ENCODE measurements around the gene WRAP53.

The WRAP53 gene

DNA sequence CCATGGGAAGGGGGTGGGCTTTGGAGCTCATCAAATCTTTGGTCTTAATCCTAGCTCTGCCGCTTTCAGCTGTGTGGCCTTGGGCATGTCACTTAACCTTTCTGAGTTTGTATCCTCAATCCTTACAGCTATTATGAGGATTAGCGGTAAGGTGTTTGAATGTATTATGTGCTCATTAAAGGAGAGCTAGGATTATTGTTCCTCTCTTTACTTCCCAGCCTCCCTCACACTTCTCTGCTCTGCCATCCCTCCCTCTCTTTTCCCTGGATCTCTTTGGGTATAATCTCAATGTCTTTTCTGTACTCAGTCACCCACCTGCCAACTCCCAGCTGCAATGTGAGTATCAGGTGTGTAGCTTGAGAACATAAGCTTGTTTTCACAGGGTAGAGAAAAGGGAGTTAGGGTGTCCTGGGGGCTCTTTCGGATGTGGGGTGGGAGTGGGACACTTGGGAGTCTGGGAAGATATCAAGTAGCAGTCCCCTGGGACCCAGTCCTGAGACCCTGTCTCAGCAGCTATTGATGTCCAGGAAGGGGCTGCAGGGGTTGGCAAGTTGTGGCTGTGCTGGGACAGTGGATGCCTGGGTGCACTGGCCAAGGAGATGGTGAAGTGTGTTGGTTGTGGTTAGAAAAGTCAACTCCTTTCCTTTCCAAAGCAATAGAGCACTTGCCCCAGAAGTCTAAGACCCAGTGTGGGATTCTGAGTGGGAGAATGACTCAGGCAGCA is 18.5 kb downstream of the WRAP53 start:
- in situ Hi-C loops (cut with MboI; ENCODE audit: low pct_unique_long_range_greater_than_20kb, low sequenced_read_pairs) = no loop called here
- DNase-seq = no peak

DNA sequence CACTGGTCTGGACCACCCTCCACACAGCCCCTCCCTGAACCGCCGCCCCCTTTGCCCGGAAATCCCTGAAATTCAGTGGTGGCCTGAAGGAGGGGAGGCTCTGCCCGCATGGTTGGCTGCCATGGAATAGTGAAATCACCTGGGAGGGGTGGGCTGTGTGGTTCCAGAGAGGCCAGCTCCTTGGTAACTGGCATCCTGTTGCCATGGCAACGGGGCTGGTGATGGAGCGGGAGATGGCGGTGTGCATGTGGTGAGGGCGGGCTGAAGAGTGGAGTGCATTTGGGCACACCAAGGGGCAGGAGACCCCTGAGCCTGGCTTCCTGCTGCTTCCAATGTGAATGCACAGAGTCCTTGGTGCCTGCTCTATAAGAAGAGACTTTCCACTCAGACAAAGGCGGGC is 19.2 kb downstream of the WRAP53 start:
- no peak for DNase-seq
- in situ Hi-C loops (cut with MboI; ENCODE audit: low pct_unique_long_range_greater_than_20kb, low sequenced_read_pairs) = no loop called here

DNA sequence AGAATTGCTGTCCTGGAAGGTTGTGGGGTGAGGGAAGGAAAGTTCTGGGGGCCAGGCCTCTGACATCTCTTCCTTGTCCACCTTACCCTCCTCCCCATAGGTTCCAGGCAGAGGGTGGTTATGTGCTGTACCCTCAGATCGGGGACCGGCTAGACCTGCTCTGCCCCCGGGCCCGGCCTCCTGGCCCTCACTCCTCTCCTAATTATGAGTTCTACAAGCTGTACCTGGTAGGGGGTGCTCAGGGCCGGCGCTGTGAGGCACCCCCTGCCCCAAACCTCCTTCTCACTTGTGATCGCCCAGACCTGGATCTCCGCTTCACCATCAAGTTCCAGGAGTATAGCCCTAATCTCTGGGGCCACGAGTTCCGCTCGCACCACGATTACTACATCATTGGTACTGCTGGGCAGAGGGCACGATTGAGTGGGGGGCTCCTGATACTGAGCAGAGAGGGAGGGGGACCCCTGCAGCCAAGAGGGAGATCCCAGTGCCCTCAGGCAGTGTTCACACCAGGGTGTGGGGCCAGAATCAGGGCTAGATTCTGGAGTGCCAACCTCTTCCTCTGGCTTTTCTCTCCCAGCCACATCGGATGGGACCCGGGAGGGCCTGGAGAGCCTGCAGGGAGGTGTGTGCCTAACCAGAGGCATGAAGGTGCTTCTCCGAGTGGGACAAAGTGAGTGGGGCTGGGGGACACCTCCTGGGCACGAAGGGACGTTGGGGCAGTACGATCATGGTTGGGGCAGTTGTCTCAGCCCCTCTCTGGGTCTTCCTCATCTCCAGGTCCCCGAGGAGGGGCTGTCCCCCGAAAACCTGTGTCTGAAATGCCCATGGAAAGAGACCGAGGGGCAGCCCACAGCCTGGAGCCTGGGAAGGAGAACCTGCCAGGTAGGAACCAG is 19.8 kb downstream of the WRAP53 start:
- in situ Hi-C loops (cut with MboI; ENCODE audit: low pct_unique_long_range_greater_than_20kb, low sequenced_read_pairs) = no loop called here
- DNase-seq = no peak

DNA sequence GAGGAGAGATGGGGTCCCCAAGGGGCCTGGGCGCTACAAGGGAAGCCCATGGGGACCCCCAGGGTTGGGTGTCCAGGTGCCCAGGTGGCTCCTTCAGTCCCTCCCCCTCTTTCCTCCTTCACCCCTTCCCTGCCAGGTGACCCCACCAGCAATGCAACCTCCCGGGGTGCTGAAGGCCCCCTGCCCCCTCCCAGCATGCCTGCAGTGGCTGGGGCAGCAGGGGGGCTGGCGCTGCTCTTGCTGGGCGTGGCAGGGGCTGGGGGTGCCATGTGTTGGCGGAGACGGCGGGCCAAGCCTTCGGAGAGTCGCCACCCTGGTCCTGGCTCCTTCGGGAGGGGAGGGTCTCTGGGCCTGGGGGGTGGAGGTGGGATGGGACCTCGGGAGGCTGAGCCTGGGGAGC is 20.8 kb downstream of the WRAP53 start:
- no peak for DNase-seq
- in situ Hi-C loops (cut with MboI; ENCODE audit: low pct_unique_long_range_greater_than_20kb, low sequenced_read_pairs) = no loop called here

DNA sequence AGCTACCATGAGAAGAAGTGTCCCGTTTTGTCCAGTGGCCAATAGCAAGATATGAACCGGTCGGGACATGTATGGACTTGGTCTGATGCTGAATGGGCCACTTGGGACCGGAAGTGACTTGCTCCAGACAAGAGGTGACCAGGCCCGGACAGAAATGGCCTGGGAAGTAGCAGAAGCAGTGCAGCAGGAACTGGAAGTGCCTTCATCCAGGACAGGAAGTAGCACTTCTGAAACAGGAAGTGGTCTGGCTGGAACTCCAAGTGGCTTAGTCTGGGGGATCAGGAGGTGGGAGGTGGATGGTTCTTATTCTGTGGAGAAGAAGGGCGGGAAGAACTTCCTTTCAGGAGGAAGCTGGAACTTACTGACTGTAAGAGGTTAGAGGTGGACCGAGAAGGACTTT is 22.0 kb downstream of the WRAP53 start:
- no peak for DNase-seq
- in situ Hi-C loops (cut with MboI; ENCODE audit: low pct_unique_long_range_greater_than_20kb, low sequenced_read_pairs) = no loop called here

DNA sequence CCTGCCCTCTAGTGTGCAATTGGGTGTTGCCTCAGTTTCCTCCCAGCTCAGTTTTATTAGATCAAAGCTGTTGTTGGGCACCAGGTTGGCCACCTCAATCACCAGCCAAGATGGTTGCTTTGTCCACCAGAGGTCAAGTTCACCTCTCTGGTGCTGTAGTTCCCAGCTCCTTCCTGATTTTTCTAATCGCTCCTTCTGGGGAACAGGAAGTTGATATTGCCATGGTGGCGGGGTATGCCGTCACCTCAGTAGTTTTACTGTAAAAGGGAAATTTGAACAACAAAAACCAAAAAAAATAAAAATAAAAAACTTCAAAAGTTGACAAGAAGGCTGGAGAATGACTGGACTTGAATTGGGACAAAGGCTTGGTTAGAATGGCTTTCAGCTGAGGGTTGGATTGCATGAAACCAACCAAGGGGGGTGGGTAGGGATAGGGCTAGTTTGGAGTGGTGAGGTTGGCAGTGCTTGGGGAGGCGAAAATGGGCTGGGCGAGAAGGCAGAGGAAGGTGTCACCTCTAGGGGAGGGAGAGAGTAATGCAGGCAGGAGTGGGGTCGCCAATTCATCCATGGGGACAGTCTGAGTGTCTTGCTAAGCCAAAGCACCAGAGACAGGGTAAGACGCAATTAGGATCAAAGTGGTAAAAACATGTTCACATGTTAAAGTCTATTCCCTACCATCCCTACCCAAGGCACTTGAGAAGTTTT is 22.9 kb downstream of the WRAP53 start:
- in situ Hi-C loops (cut with MboI; ENCODE audit: low pct_unique_long_range_greater_than_20kb, low sequenced_read_pairs) = no loop called here
- no peak for DNase-seq

DNA sequence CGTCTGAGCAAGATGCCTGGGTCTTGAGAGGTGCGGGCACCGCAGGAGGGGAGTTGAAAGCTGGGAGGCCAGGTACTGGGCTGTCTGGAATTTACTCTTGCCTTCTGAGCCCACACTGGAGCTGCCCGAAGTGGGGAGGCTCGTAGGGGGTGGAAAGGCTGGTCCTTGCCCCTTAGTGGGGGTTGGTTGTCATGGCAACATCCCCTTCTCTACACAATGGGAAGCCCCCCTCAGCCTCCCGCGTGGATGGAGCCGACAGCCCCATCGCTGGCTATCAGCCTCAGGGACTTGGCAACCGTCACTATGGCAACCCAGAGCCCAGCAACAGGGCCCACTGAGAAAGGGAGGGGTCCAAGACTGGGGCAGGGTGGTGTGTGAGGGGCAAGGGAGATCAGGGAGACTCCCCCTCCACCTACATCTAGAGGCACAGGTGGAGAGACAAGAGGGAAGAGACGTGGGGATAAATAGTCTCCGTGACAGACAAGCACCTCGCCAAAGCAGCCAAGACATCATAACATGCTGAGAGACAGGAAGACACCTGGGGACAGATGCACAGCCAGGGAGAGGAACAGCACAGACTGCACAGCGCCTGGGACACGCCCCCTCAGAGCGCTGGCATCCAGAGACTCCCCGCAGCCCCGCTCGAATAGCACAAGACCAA is 24.0 kb downstream of the WRAP53 start:
- no peak for DNase-seq
- in situ Hi-C loops (cut with MboI; ENCODE audit: low pct_unique_long_range_greater_than_20kb, low sequenced_read_pairs) = no loop called here

DNA sequence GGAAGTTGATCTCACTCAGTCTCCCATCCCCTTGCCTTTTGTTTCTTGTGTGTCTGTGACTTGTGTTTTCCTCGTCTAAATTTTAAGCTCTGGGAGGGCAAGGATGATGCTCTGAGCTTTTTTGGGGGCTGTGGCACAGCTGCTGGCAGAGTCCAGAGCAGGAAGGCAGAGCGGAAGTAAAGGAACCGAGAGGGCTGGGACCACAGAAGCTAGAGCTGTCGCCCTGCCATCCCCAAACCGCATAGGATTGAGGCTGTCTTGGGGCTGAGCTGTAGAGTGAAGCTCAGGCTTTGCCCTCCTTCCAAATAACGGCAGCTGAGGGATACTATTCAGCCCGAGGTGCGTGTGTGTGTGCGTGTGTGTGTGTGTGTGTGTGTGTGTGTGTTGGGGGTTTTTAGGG is 25.5 kb downstream of the WRAP53 start:
- peak; percentile 57 for DNase-seq
- in situ Hi-C loops (cut with MboI; ENCODE audit: low pct_unique_long_range_greater_than_20kb, low sequenced_read_pairs) = no loop called here

DNA sequence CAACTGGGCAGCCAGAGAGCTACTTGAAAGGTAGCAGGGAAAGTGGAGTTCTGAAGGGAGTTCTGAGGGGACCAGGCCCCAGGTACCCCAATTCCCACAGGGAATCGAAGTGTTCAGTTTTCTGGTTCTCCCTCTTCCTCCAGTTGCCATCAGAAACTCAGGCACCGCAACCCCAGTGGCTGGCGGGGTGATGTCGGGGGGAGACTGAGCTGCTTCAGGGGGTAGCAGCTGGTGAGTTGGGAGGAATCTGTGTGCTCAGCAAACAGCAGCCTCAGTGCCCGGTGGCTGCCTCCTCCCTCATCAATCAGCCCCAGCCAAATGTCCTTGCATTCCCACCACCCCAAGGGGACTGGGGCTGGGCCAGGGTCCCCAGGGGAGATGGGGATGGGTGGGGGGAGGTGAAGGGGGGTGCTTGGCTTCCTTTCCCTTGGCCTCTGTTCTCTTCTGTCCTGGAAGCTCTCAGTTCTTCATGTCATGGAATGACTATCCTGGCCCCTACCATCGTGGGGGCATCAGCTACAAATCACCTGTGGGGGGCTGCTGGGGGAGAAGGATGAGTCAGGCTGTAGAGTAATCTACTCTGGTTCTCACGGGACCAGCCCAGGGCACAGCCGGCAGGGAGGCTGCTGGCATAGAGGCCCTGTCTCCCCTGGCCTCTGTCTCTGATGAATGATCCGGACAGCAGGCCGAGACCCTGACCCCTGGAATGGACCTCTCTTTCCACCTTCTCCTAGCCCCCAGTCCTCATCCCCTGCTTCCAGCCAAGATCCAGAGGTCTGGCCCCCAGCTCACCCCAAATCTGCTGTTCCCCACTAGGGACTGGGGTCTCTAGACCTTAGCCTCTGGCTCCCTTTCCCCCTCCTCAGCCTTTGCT is 26.7 kb downstream of the WRAP53 start:
- in situ Hi-C loops (cut with MboI; ENCODE audit: low pct_unique_long_range_greater_than_20kb, low sequenced_read_pairs) = no loop called here
- DNase-seq = no peak

DNA sequence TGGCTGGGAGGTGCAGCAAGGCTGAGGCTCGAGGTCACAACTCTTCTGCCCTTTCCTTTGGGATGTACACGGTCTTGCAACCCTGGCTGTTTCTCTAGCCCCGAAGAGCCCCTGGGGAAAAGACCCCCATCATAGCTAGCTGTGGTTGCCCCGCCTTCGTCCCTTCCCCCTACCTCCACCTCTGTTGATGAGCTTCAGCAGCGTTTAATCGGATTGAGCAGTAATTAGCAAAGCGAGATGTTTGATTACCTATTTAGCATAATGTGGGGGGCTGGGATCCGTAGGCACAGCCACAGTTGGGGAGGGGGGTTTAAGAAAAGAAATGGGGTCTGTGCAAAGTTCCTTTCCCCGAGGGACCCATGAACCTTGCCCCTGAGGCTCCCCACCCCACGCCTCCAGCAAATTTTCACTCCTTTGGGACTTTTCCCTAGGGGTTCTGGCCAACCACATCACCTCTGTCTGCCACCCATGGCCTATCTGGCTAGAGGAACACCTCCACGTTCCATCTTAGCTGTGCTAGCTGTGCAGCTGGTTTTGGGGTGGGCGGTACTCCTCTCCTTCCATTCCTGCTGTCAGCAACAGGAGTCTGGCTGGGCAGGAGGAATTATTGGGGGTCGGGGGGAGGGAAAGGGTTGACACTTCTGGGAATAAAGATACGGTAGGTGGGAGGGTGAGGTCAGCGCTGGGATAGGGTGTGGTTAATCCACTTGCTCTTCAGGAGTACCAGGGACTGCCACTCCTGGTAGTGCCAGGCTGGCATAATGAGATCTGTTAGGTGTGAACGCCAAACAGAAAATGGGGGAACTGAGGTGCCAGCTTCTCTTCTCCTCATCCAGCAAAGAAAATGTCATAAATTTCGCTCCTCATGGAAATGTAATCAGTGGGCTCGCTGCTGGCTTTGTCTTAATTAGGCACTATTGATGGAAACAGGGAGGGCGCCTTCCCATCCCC is 27.9 kb downstream of the WRAP53 start:
- in situ Hi-C loops (cut with MboI; ENCODE audit: low pct_unique_long_range_greater_than_20kb, low sequenced_read_pairs) = no loop called here
- DNase-seq = no peak

DNA sequence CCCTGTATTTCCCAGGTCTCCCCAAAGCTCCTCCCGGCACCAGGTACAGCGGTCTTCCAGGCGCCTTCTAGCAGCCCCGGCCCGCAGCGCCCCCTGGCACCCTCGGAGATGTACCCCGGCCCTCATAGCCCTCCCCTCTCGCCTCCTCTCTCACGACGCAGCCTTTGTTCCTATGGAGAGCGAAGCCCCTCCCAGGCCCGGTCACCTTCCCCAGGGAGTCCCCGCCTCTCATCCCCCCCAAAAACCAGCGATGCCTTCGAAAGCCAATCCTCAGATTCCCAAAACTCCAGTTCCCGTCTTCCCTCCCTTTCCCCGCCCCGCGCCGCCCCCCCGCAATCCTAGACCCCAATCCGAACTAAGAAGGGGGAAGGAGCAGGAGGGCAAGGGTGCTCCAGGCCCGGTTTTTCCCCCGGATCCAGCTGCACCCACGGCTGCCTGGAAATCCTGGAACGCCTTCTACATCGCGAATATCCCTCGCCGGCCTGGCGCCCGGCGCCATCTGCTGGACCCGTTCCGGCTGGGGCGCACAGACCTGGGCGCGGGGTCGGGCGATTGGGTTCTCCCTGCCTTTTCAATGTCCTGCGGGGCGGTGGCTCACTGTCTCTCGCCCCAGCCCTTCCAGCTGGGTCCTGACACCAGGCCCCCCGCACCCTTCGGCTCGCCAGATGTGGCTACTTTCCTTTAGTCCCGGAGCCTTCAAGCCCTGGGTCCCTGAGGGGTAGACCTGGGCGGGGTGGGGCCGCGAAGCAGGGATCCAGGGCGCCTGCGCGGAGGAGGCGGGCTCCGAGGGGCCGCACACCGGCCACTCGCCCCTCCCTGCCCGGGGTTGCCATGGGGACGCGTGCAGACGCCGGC is 28.9 kb downstream of the WRAP53 start, which contains the start of gene DNAH2:
Gene DNAH2, plus strand, starts transcription at position 844 of the 855 bp plus-strand sequence. CDS start 1,991 bp downstream, outside the sequence.
- in situ Hi-C loops (cut with MboI; ENCODE audit: low pct_unique_long_range_greater_than_20kb, low sequenced_read_pairs) = no loop called here
- DNase-seq = peak; percentile 84

DNA sequence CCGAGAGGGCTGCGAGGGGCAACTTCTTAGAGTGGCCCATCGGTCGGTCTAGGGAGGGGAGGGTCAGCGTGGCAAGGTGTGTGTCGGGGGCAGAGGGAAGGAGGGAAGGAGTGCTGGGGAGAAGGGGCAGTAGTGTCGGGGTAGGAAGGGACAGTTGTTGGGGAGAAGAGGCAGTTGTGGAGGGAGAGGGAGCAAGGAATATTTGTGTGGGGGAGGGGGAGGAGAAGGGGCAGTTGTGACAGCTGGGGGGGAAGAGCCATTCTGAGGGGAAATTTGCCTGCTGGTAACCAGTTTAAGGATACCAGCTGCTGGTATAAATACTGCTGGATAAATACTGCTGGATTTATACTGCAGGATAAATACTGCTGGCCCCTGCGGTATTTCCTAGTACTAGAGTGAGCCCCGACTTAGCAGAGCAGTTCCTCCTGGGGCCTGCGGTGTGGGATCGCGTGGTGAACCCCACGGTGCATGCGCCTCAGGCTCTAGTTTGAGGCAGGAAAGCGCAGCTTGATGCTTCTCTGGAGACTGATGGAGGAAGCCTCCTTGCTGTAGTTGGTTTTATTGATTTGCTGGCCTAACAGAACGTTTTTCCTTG is 29.6 kb downstream of the WRAP53 start:
- DNase-seq = peak; percentile 79
- in situ Hi-C loops (cut with MboI; ENCODE audit: low pct_unique_long_range_greater_than_20kb, low sequenced_read_pairs) = no loop called here

DNA sequence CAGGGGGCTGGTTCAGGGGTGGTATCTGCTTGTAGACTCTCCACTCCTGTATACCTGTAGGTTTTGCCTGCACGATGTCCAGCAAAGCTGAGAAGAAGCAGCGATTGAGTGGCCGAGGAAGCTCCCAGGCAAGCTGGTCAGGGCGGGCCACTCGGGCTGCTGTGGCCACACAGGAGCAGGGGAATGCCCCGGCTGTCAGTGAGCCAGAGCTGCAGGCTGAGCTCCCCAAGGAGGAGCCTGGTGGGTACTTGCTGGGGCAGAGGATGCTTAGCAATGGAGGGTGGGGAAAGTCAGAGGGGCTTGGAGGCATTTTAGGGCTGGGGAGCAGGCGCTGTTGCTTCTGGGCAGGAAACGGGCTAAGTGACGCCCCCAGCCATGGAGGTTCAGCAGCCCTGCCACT is 31.4 kb downstream of the WRAP53 start:
- DNase-seq = no peak
- in situ Hi-C loops (cut with MboI; ENCODE audit: low pct_unique_long_range_greater_than_20kb, low sequenced_read_pairs) = no loop called here

DNA sequence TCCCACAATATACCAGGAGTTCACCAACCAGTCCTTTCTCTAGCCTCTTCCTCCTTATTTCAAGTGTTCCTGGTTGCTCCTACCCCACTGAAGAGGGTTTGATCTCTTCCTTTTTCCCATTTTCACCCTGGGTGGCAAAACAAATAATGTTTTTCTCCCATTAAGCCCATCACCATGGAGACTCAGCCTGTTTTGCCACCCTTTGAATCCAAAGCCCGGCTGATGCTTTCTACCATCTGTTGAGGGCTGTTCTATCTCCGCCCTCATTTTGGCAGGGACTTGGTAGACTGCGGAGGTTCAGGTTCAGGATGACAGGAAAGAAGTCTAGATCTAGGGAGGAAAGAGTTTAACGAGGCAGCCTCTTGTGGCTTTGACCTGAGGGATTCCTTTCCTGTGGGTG is 31.8 kb downstream of the WRAP53 start:
- in situ Hi-C loops (cut with MboI; ENCODE audit: low pct_unique_long_range_greater_than_20kb, low sequenced_read_pairs) = no loop called here
- no peak for DNase-seq

DNA sequence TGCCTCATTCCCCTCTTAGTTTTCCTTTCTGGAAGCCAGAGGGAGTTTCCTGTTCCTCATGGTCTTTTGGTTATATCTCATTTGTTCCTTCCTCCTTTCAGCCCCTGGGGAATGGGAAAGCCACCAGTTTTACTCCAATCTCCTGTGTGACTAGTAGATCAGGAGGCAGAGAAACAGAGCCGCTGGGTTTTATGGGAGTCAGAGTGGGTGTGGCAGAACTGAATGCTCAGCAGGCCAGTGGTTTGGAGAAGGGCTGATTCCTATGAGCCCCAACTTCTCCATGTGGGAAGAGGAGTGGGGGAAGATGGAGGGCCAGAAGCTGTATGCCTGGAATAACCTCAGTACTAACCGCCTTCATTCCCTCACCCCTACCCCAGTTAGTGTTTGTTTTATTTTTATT is 33.3 kb downstream of the WRAP53 start:
- in situ Hi-C loops (cut with MboI; ENCODE audit: low pct_unique_long_range_greater_than_20kb, low sequenced_read_pairs) = no loop called here

DNA sequence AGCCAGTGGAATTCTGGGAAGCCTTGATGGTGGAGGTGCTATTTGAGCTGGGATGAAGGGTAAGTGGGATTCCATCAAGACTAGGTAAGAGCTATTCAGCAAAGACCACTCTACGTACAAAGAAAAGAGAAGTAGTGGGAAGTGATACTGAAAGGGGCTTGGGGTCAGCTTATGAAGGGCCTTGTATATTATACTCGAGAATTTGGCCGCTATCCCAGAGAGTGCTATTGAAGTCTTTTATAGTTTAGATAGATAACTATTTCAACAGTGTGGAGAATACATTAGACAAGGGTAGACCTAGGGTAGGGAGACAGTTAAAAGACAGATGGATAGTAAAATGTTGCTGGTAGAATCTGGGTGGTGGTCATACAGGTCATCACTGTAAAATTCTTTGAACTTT is 39.6 kb downstream of the WRAP53 start:
- in situ Hi-C loops (cut with MboI; ENCODE audit: low pct_unique_long_range_greater_than_20kb, low sequenced_read_pairs) = no loop called here
- no peak for DNase-seq

More for the DNA sequence above, 33.3 kb downstream of the WRAP53 start:
- no peak for DNase-seq

Data from KBM-7 (cell line).